ENCODE measurements around the gene AP1M2.

GRCh38 chr19:10580979-10581631 lies 6.0 kb downstream of the AP1M2 start:
- TF ChIP-seq CTCF (IDR thresholded peaks at IDR 0.05) (peak; percentile 94), TCF7L2 (IDR thresholded peaks at IDR 0.05; ENCODE audit: low read depth, low read length) (no peak), REST (IDR thresholded peaks at IDR 0.05; ENCODE audit: insufficient read depth in 1 of 2, low read depth in 2 of 2, low read length in 1 of 2) (no peak), SIN3A (IDR thresholded peaks at IDR 0.05; ENCODE audit: borderline replicate concordance, insufficient read depth, low read depth, low read length) (no peak), POLR2AphosphoS5 (IDR thresholded peaks at IDR 0.05; ENCODE audit: low read depth, low read length) (no peak)
